HUES6 (cell line): ENCODE measurements around the gene ZCCHC13.
"Not testable (repeated sequence)": the region's sequence is repeated elsewhere in the genome, so short reads cannot be mapped to it uniquely, and the experiment has no call there.

Source experiments
- H3K27ac ChIP-seq: 2 replicates; pipeline ENCODE4 v1.7.0; 2013; ENCODE audit warnings: low read depth, mild to moderate bottlenecking, low read length, inconsistent platforms
- H3K27me3 ChIP-seq: 2 replicates; pipeline ENCODE4 v1.6.1; 2013; ENCODE audit warnings: low read length; ENCODE audit not compliant: control insufficient read depth, insufficient read depth
- H3K36me3 ChIP-seq: 2 replicates; pipeline ENCODE4 v1.6.1; 2013; ENCODE audit warnings: low read length; ENCODE audit not compliant: control insufficient read depth, insufficient read depth
- H3K4me1 ChIP-seq: 2 replicates; pipeline ENCODE4 v1.6.1; 2013; ENCODE audit warnings: low read length; ENCODE audit not compliant: control insufficient read depth, insufficient read depth
- H3K4me3 ChIP-seq: 2 replicates; pipeline ENCODE4 v1.5.1; 2013; ENCODE audit warnings: low read depth, low read length
- H3K9ac ChIP-seq: one replicate; pipeline ENCODE4 v1.6.1; 2013; ENCODE audit warnings: mild to moderate bottlenecking, low read length
- H3K9me3 ChIP-seq: 2 replicates; pipeline ENCODE4 v1.6.1; 2013; ENCODE audit warnings: low read depth, low read length; ENCODE audit not compliant: control insufficient read depth, insufficient read depth

ZCCHC13 gene

DNA sequence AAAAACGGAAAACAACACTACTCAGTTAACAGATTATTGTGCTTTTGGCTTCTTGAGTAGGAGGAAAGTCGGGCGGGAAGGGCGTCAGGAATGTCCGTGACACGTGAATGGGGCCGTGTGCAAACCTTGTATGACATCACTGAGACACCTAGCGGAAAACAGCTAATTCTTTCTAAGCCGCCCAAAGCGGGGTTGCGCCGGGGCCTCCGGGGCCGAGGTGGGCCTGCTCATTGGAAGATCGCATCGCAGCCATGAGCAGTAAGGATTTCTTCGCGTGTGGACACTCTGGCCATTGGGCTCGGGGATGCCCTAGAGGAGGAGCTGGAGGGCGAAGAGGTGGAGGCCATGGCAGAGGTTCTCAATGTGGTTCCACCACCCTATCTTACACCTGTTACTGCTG lies at the start of gene ZCCHC13:
ZCCHC13 (plus strand) TSS at position 165 of the 400 bp plus-strand sequence; CDS start at position 252, 87 bp downstream.
- no peaks in the 10 kb centered on the region; the same call in 1 of the 2 replicates for H3K4me1 ChIP-seq
- no peaks in the 10 kb centered on the region for H3K36me3 ChIP-seq
- no peaks in the 10 kb centered on the region; the same call in 1 of the 2 replicates for H3K27me3 ChIP-seq
- H3K27ac ChIP-seq = no peak within 1 kb of the TSS
- H3K9ac ChIP-seq = no peak within 1 kb of the TSS
- H3K4me3 ChIP-seq = no peak within 1 kb of the TSS
- H3K9me3 ChIP-seq = 0 out of 2 replicates have a peak, but pooled peaks cover 7% of the 10 kb centered on the region

GRCh38 chrX:74258111-74258510 lies 45.9 kb upstream of the ZCCHC13 start:
- H3K9me3 ChIP-seq, H3K9ac ChIP-seq, H3K27ac ChIP-seq, H3K27me3 ChIP-seq, H3K4me3 ChIP-seq: not testable (repeated sequence)
- Histone ChIP-seq H3K36me3 (peaks cover 65% of the 10 kb centered on the region), H3K4me1 (peaks cover 69% of the 10 kb centered on the region)

- H3K27ac ChIP-seq = peak overlapping the region; percentile 71
- H3K36me3 ChIP-seq = peaks cover 53% of the 10 kb centered on the region
- H3K27me3 ChIP-seq = no peaks in the 10 kb centered on the region
- peaks cover 6% of the 10 kb centered on the region; the same call in 1 of the 2 replicates for H3K9me3 ChIP-seq
- H3K9ac ChIP-seq = peak overlapping the region; percentile 84
- H3K4me3 ChIP-seq = peak overlapping the region; percentile 25; the same call in 1 of the 2 replicates
- H3K4me1 ChIP-seq = peaks cover 59% of the 10 kb centered on the region
Observed at GRCh38 chrX:74259885-74260491, 44.0 kb upstream of the ZCCHC13 start.

DNA sequence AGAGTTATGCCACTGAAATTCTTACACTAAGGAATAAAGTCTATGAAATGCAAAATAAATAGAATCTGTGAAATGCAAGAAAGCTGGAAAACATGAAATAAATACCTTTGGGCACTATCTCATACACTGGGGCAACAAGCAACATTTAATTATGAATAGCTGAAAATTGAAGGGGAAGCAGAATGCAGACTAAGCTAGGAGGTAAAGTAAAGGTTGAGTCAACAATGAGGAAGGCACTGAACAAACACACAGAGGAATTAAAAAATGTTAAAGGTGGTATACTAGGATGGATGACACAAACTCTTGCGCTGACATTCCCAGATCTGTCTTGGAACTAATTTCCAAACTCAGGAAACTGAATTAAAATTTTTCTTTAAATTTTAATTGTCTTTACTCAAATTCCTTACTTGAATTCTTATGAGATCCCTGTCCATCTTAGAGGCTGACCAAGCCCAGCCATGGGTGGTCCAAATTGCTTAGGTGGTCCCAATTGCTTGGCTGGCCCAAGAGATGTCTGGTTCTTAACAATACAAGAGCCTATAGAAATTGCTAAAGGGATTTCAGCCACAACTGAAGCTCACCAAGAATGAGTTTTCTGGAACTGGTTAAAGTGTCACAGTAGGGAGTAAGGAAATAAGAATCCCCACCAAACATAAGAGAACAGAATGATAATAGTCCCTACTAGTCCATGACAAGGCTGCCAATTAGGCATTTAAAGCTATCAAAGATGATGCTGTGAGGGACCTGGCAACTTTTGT lies 41.3 kb upstream of the ZCCHC13 start:
- peaks cover 61% of the 10 kb centered on the region for H3K36me3 ChIP-seq
- H3K27me3 ChIP-seq = no peaks in the 10 kb centered on the region
- peak overlapping the region; percentile 66 for H3K27ac ChIP-seq
- H3K4me3 ChIP-seq = no peak overlapping the region
- peaks cover 50% of the 10 kb centered on the region for H3K4me1 ChIP-seq
- peak overlapping the region; percentile 10 for H3K9ac ChIP-seq
- peaks cover 6% of the 10 kb centered on the region; the same call in 1 of the 2 replicates for H3K9me3 ChIP-seq

- no peak overlapping the region for H3K9ac ChIP-seq
- peaks cover 77% of the 10 kb centered on the region for H3K36me3 ChIP-seq
- no peaks in the 10 kb centered on the region for H3K9me3 ChIP-seq
- H3K27me3 ChIP-seq = no peaks in the 10 kb centered on the region; the same call in 1 of the 2 replicates
- H3K4me1 ChIP-seq = peaks cover 22% of the 10 kb centered on the region
- H3K27ac ChIP-seq = no peak overlapping the region
- H3K4me3 ChIP-seq = no peak overlapping the region
Observed at GRCh38 chrX:74270393-74270792, 33.6 kb upstream of the ZCCHC13 start.

GRCh38 chrX:74272230-74272629 lies 31.8 kb upstream of the ZCCHC13 start:
- peaks cover 82% of the 10 kb centered on the region for H3K36me3 ChIP-seq
- no peak overlapping the region for H3K4me3 ChIP-seq
- no peaks in the 10 kb centered on the region; the same call in 1 of the 2 replicates for H3K27me3 ChIP-seq
- H3K9ac ChIP-seq = no peak overlapping the region
- no peak overlapping the region for H3K27ac ChIP-seq
- H3K4me1 ChIP-seq = peaks cover 16% of the 10 kb centered on the region
- H3K9me3 ChIP-seq = no peaks in the 10 kb centered on the region

- H3K36me3 ChIP-seq = peaks cover 85% of the 10 kb centered on the region
- no peaks in the 10 kb centered on the region; the same call in 1 of the 2 replicates for H3K27me3 ChIP-seq
- H3K9ac ChIP-seq = no peak overlapping the region
- no peaks in the 10 kb centered on the region for H3K9me3 ChIP-seq
- no peak overlapping the region for H3K27ac ChIP-seq
- peaks cover 12% of the 10 kb centered on the region for H3K4me1 ChIP-seq
- no peak overlapping the region for H3K4me3 ChIP-seq
Observed at GRCh38 chrX:74274516-74274915, 29.5 kb upstream of the ZCCHC13 start.

DNA sequence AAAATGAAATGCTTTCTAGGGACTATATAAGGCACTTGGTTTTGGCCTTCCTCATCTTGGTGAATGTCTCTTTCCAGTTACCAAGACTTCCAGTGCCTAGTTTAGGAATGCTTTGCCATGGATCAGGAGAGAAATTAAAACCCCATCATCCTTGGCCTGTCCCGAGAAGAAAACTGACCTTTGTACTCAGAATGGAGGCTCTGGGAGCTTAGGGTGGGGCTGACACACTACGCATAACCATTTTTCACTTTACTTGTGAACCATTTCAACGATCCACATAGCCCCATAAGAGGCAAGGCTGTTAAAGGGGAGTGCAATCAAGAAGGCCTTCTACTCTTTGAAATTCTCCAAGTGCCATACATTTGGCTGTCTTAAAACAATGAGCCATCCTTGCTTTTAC lies 26.7 kb upstream of the ZCCHC13 start:
- peaks cover 88% of the 10 kb centered on the region for H3K36me3 ChIP-seq
- no peaks in the 10 kb centered on the region; the same call in 1 of the 2 replicates for H3K27me3 ChIP-seq
- peaks cover 15% of the 10 kb centered on the region for H3K4me1 ChIP-seq
- H3K9ac ChIP-seq = no peak overlapping the region
- H3K9me3 ChIP-seq = no peaks in the 10 kb centered on the region
- no peak overlapping the region for H3K27ac ChIP-seq
- no peak overlapping the region for H3K4me3 ChIP-seq

- peaks cover 90% of the 10 kb centered on the region for H3K36me3 ChIP-seq
- no peak overlapping the region for H3K27ac ChIP-seq
- no peaks in the 10 kb centered on the region; the same call in 1 of the 2 replicates for H3K27me3 ChIP-seq
- H3K4me3 ChIP-seq = no peak overlapping the region
- H3K4me1 ChIP-seq = peaks cover 16% of the 10 kb centered on the region
- no peak overlapping the region for H3K9ac ChIP-seq
- no peaks in the 10 kb centered on the region for H3K9me3 ChIP-seq
Observed at GRCh38 chrX:74277846-74278245, 26.1 kb upstream of the ZCCHC13 start.

DNA sequence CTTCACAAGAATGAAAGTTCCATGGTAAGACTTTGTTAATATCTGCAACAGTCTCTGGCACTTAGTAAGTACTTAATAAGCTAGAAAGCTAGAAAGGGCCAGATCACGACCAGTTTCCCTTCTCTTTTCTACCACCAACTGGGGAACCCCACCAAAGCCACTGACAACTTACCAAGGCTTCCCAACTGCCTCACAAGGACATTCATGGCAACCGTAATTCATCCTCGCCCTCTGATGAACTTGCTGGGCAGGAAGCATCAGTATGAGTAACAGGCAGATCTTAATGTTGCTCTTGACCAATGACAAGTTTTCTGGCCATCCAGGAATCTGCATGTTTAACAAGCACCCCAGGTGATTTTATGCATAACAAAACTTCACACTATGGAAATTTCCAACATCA lies 23.2 kb upstream of the ZCCHC13 start:
- Histone ChIP-seq H3K9ac (no peak overlapping the region), H3K9me3 (no peaks in the 10 kb centered on the region), H3K27me3 (no peaks in the 10 kb centered on the region), H3K27ac (no peak overlapping the region; the same call in 1 of the 2 replicates), H3K36me3 (peaks cover 81% of the 10 kb centered on the region), H3K4me1 (peaks cover 45% of the 10 kb centered on the region), H3K4me3 (no peak overlapping the region)

- peak overlapping the region; percentile 54 for H3K27ac ChIP-seq
- H3K27me3 ChIP-seq = no peaks in the 10 kb centered on the region
- peak overlapping the region; percentile 19 for H3K4me3 ChIP-seq
- peaks cover 69% of the 10 kb centered on the region for H3K4me1 ChIP-seq
- no peaks in the 10 kb centered on the region for H3K9me3 ChIP-seq
- H3K9ac ChIP-seq = peak overlapping the region; percentile 55
- H3K36me3 ChIP-seq = peaks cover 78% of the 10 kb centered on the region
Observed at GRCh38 chrX:74284391-74284952, 19.5 kb upstream of the ZCCHC13 start.
